HepG2 (cell line): Measurements from ENCODE around the gene CTSW. TPM values are rescaled to one million over a fixed set of nuclear protein-coding genes. Genes with fewer than 3 reads are reported as not detected.

Source experiments
- CHCHD3 ChIP-seq: sonication (generic); formaldehyde crosslinking; IDR thresholded peaks from 2 replicates; pipeline ENCODE4 v1.8.0; 2022; ENCODE audit warnings: mild to moderate bottlenecking, missing genetic modification reagents, moderate library complexity
- FOXP1 ChIP-seq, 2 experiments: fragments of 450-650 bp in 1 of 2; IDR thresholded peaks; 2 replicates each; pipeline ENCODE4 v1.6.1; 2017 to 2018; ENCODE audit warnings: antibody characterized with exemption in 1 of 2
- GTF3A ChIP-seq: sonication (generic); formaldehyde crosslinking; conservative IDR thresholded peaks from 2 replicates; pipeline ENCODE4 v1.4.0; 2020; ENCODE audit warnings: mild to moderate bottlenecking, missing genetic modification reagents
- KDM4B ChIP-seq: sonication (generic); formaldehyde crosslinking; IDR thresholded peaks from 2 replicates; pipeline ENCODE4 v1.4.0; 2020; ENCODE audit warnings: missing genetic modification reagents
- KLF11 ChIP-seq: IDR thresholded peaks from 2 replicates; pipeline ENCODE4 v1.6.1; 2016; ENCODE audit warnings: missing compliant biosample characterization
- MEF2D ChIP-seq: sonication (generic); formaldehyde crosslinking; IDR thresholded peaks from 2 replicates; pipeline ENCODE4 v1.5.1; 2020; ENCODE audit warnings: mild to moderate bottlenecking, missing genetic modification reagents
- MIXL1 ChIP-seq: IDR thresholded peaks from 2 replicates; pipeline ENCODE4 v1.6.1; 2016
- NR2C2 ChIP-seq: sonication (generic); formaldehyde crosslinking; IDR thresholded peaks from 2 replicates; pipeline ENCODE4 v1.4.0; 2020; ENCODE audit warnings: missing genetic modification reagents, mild to moderate bottlenecking, moderate library complexity, borderline replicate concordance
- POLR2AphosphoS2 ChIP-seq: IDR thresholded peaks from 2 replicates; pipeline ENCODE4 v1.6.1; 2011; ENCODE audit warnings: low read depth, low read length, improper control_type of control experiment
- RERE ChIP-seq: IDR thresholded peaks from 2 replicates; pipeline ENCODE4 v1.6.1; 2016; ENCODE audit warnings: low read depth, missing genetic modification reagents, missing compliant biosample characterization
- SMARCC2 ChIP-seq: fragments of 450-650 bp; IDR thresholded peaks from 2 replicates; pipeline ENCODE4 v1.6.1; 2017; ENCODE audit warnings: antibody characterized with exemption, mild to moderate bottlenecking
- TEAD3 ChIP-seq: optimal IDR thresholded peaks from 2 replicates; pipeline ENCODE3; 2016; ENCODE audit warnings: borderline replicate concordance
- ZNF224 ChIP-seq: sonication (generic); formaldehyde crosslinking; IDR thresholded peaks from 2 replicates; pipeline ENCODE4 v1.5.0; 2020; ENCODE audit warnings: mild to moderate bottlenecking, missing genetic modification reagents
- ZNF282 ChIP-seq: fragments of 450-650 bp; IDR thresholded peaks from 2 replicates; pipeline ENCODE4 v1.6.1; 2018; ENCODE audit not compliant: partially characterized antibody
- ZNF3 ChIP-seq: IDR thresholded peaks from 2 replicates; pipeline ENCODE4 v1.7.0; 2017; ENCODE audit warnings: inconsistent platforms
- ZNF441 ChIP-seq: sonication (generic); formaldehyde crosslinking; IDR thresholded peaks from 2 replicates; pipeline ENCODE4 v1.7.0; 2021; ENCODE audit warnings: missing genetic modification reagents, borderline replicate concordance
- ZNF589 ChIP-seq: sonication (generic); formaldehyde crosslinking; conservative IDR thresholded peaks from 2 replicates; pipeline ENCODE4 v1.8.0; 2022; ENCODE audit warnings: mild to moderate bottlenecking, moderate library complexity, missing genetic modification reagents
- ZNF782 ChIP-seq: sonication (generic); formaldehyde crosslinking; IDR thresholded peaks from 2 replicates; pipeline ENCODE4 v1.4.0; 2020; ENCODE audit warnings: missing genetic modification reagents, mild to moderate bottlenecking, borderline replicate concordance
- polyA plus RNA-seq, 8 experiments: library from polyadenylated mRNA; depleted of rRNA in 3 of 8; stranded (reverse) in 7 of 8; unstranded in 1 of 8; fragments of >200 nt; fragmentation: Illumina TruSeq in 4 of 8; extraction: Trizol in 4 of 8; gene quantifications; 2 replicates each; pipeline versions ENCODE4 v1.2.1 to v1.2.3, GENCODE V29; 2011 to 2016; ENCODE audit warnings: low read depth in 4 of 8, missing spikeins in 1 of 8, mixed read lengths in 1 of 8; ENCODE audit not compliant: insufficient read depth in 1 of 8
- total RNA-seq, 5 experiments: library from RNA; depleted of rRNA; stranded (reverse); fragments of >200 nt; fragmentation: Illumina TruSeq; extraction: Trizol; gene quantifications; 2 replicates each; pipeline ENCODE4 v1.2.3, GENCODE V29; 2016; ENCODE audit warnings: low read depth in 1 of 5
- TF ChIP-seq, protein P1 (sequence below): sonication (generic); formaldehyde crosslinking; IDR thresholded peaks from 2 replicates; pipeline ENCODE4 v1.5.1; 2020; ENCODE audit warnings: missing genetic modification reagents, mild to moderate bottlenecking, borderline replicate concordance

Gene CTSW
- total and polyA plus RNA-seq, 2 of the 13 experiments (the other 11 are each of a cell fraction or from before 2014, with no cell fraction given): 0.09 TPM; not detected in 1

DNA sequence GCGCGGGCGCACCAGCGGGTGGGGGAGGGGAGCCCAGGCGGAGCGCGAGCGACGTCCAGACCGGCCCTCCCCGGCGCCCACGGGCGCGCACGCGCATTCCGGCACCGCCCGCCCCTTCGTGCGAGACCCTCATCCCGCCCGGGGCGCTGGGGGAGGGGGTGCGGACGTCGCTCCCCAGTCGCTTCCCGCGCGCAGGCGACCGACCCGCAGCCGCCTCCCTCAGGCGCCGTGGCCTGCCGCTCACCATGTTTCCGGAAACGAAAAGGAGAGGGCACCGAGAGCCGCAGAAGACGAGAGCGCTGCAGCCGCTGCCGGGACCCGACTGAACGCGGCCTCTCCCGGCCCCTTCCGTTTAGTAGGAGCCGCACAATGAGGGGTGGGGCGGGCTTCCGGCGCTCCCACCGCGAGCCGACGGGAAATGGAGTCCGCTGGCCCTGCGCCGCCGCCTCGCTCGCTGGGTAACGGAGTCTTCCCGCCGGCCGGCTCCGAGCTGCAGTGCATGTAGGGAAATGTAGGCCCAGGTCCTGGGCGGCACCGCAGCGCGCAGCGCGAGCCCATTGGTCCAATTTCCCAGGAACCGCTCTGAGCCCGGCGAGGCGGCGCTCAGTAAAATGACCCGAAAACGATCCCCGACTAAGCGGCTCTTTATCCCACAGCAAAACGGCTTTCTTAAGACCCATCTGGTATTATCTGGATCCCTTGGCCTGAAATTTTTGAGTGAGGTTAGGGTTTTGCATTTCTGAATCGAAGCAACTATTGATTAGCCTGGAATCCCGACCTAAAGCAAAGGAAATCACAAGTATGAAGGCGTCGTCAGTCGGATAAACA is 21.6 kb upstream of the CTSW start, which contains the start of gene CFL1 (continued):
- TF ChIP-seq ZNF224 (CRISPR knock-in tag) (0 out of 2 replicates have a peak, but pooled peaks have one; percentile 46), MEF2D (CRISPR knock-in tag) (no peak), SMARCC2 (no peak), CHCHD3 (CRISPR knock-in tag) (no peak), RERE (0 out of 2 replicates have a peak, but pooled peaks have one; percentile 30), NR2C2 (CRISPR knock-in tag) (peak; percentile 90), ZNF3 (CRISPR knock-in tag) (no peak), ZNF589 (CRISPR knock-in tag) (peak; percentile 76; the same call in 1 of the 2 replicates), POLR2AphosphoS2 (peak; percentile 88), MIXL1 (CRISPR knock-in tag) (peak; percentile 49; the same call in 1 of the 2 replicates), ZNF282 (no peak), KLF11 (CRISPR knock-in tag) (peak; percentile 93; the same call in 1 of the 2 replicates), ZNF441 (CRISPR knock-in tag) (peak; percentile 30; the same call in 1 of the 2 replicates), FOXP1 (IDR thresholded peaks at IDR 0.05) (no peak), FOXP1 (CRISPR knock-in tag; IDR thresholded peaks at IDR 0.05) (no peak), GTF3A (CRISPR knock-in tag) (no peak), TEAD3 (CRISPR knock-in tag) (peak; percentile 30), ZNF782 (CRISPR knock-in tag) (no peak), KDM4B (no peak)
- TF ChIP-seq, protein P1, sequence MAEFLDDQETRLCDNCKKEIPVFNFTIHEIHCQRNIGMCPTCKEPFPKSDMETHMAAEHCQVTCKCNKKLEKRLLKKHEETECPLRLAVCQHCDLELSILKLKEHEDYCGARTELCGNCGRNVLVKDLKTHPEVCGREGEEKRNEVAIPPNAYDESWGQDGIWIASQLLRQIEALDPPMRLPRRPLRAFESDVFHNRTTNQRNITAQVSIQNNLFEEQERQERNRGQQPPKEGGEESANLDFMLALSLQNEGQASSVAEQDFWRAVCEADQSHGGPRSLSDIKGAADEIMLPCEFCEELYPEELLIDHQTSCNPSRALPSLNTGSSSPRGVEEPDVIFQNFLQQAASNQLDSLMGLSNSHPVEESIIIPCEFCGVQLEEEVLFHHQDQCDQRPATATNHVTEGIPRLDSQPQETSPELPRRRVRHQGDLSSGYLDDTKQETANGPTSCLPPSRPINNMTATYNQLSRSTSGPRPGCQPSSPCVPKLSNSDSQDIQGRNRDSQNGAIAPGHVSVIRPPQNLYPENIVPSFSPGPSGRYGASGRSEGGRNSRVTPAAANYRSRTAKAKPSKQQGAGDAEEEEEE: no peak
